ENCODE data around the gene CLEC17A.
"Not testable (repeated sequence)": the region's sequence is repeated elsewhere in the genome, so short reads cannot be mapped to it uniquely, and the experiment has no call there.

CLEC17A gene

GRCh38 chr19:14559916-14560775 is 22.7 kb upstream of the CLEC17A start:
- no peak for DNase-seq

GRCh38 chr19:14560776-14561108 is 22.1 kb upstream of the CLEC17A start:
- DNase-seq, result no peak

GRCh38 chr19:14561249-14561648 is 21.6 kb upstream of the CLEC17A start:
- no peak for DNase-seq

GRCh38 chr19:14561847-14562351 is 21.0 kb upstream of the CLEC17A start:
- no peak for DNase-seq

GRCh38 chr19:14562660-14563589 is 20.0 kb upstream of the CLEC17A start:
- DNase-seq, result no peak

- DNase-seq, result no peak
Measured at GRCh38 chr19:14563590-14563926, 19.3 kb upstream of the CLEC17A start.

GRCh38 chr19:14563989-14564651 is 18.8 kb upstream of the CLEC17A start:
- no peak for DNase-seq

- not testable (repeated sequence) for DNase-seq
Measured at GRCh38 chr19:14564652-14565297, 18.1 kb upstream of the CLEC17A start.

- no peak for DNase-seq
Measured at GRCh38 chr19:14565298-14565679, 17.6 kb upstream of the CLEC17A start.

GRCh38 chr19:14565765-14566711 is 16.8 kb upstream of the CLEC17A start:
- no peak for DNase-seq

GRCh38 chr19:14566712-14567077 is 16.2 kb upstream of the CLEC17A start:
- DNase-seq, result no peak

- no peak for DNase-seq
Measured at GRCh38 chr19:14567079-14567478, 15.8 kb upstream of the CLEC17A start.

GRCh38 chr19:14570864-14571527 is 11.9 kb upstream of the CLEC17A start:
- DNase-seq, result no peak

GRCh38 chr19:14571695-14572490 is 11.0 kb upstream of the CLEC17A start, which contains the start of gene NDUFB7:
Gene NDUFB7, minus strand, starts transcription at chr19:14572066. Its CDS starts 66 bp downstream, at chr19:14572000.
- peak; percentile 81 to 97 (median 93) for DNase-seq

GRCh38 chr19:14575428-14575980 is 7.4 kb upstream of the CLEC17A start:
- DNase-seq, result no peak

GRCh38 chr19:14576363-14576762 is 6.5 kb upstream of the CLEC17A start:
- DNase-seq, result no peak

GRCh38 chr19:14577264-14577663 is 5.6 kb upstream of the CLEC17A start:
- no peak for DNase-seq

- no peak for DNase-seq
Measured at GRCh38 chr19:14577885-14578427, 4.9 kb upstream of the CLEC17A start.

GRCh38 chr19:14580623-14581237 is 2.2 kb upstream of the CLEC17A start:
- DNase-seq, result no peak

Measured in NCI-H1417 (cell line).